ENCODE data around the gene MECP2. TPM values are rescaled to one million over a fixed set of nuclear protein-coding genes. Genes with fewer than 3 reads are reported as not detected.
A peak's percentile ranks its signal among the peaks of the same experiment; 100 is the strongest.

The MECP2 gene
- total RNA-seq, 1 experiment from 2014 or later: 48.3 TPM

DNA sequence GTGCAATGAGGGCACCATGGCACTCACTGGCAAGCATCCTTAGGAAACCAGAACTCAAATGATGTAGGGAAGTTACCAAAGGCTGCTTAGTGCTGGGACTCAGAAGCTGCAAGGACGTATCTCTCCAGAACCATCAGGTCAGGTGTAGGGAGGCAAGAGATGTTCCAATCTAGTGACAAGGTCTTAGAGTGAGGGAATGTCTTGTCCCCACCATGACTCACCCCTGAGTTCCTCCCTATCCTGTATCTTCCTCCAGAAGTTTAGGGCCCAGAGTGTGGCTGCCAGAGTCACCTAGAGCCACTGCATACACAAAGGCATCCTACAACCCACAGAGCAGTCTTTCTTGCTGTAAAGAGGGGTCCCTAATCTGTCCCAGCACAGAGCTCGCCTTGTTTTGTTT, 63.7 kb downstream of the MECP2 start:
- DNase-seq (ENCODE audit: low spot score): no peak

DNA sequence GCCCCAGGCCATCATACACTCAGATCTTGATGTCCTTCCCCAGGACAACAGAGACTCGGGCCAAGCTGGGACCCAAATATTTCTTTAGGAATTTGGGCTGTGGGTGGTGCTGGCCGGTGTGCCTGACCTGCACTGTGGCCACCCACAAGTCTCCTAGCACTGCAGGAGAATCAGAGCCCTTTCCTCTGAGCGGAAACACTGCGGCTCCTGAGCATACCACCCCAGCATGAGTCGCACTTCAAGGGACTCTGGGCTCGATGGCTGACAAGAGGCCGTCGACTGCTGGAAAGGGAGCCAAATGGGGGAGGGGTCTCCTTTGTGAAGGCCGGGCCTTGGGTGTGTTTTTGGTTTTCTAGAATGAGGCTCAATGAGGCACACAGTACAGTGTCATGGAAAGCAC, 64.9 kb downstream of the MECP2 start:
- no peak for DNase-seq (ENCODE audit: low spot score)

DNA sequence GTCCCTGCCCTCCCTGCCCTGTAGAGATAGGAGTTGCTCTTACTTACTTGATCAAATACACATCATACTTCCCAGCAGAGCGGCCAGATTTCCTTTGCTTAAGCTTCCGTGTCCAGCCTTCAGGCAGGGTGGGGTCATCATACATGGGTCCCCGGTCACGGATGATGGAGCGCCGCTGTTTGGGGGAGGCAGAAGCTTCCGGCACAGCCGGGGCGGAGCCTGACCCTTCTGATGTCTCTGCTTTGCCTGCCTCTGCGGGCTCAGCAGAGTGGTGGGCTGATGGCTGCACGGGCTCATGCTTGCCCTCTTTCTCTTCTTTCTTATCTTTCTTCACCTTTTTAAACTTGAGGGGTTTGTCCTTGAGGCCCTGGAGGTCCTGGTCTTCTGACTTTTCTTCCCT, 65.4 kb downstream of the MECP2 start:
- no peak for DNase-seq (ENCODE audit: low spot score)

DNA sequence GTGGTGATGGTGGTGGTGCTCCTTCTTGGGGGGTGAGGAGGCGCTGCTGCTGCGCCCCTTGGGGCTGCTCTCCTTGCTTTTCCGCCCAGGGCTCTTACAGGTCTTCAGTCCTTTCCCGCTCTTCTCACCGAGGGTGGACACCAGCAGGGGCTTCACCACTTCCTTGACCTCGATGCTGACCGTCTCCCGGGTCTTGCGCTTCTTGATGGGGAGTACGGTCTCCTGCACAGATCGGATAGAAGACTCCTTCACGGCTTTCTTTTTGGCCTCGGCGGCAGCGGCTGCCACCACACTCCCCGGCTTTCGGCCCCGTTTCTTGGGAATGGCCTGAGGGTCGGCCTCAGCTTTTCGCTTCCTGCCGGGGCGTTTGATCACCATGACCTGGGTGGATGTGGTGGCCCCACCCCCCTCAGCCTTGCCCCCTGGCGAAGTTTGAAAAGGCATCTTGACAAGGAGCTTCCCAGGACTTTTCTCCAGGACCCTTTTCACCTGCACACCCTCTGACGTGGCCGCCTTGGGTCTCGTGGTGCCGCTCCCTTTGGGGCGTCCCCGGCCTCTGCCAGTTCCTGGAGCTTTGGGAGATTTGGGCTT, 66.7 kb downstream of the MECP2 start:
- no peak for DNase-seq (ENCODE audit: low spot score)

DNA sequence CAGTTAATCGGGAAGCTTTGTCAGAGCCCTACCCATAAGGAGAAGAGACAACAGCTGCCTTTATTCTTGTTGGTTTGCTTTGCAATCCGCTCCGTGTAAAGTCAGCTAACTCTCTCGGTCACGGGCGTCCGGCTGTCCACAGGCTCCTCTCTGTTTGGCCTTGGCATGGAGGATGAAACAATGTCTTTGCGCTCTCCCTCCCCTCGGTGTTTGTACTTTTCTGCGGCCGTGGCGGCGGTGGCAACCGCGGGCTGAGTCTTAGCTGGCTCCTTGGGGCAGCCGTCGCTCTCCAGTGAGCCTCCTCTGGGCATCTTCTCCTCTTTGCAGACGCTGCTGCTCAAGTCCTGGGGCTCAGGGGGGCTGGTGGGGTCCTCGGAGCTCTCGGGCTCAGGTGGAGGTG, 67.3 kb downstream of the MECP2 start:
- no peak for DNase-seq (ENCODE audit: low spot score)

DNA sequence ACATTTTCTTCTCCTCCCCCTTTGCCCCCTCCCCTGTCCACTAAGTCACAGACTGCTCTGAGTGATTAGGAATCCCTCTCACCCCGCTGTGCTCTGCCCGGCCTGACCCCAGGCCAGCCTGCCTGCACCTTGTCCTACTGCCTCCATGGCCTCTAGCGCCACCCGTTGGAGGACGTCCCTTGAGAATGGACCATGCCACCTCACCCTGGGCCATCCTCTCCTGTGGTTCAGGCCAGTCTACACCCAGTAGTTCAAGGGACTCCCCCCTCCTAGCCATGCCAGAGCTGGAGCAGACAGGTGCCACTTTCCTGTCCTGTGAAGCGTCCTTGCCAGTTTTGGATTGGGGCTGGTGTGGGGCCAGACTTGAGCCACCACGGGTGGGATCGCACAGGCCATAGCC, 68.1 kb downstream of the MECP2 start:
- DNase-seq (ENCODE audit: low spot score): no peak

DNA sequence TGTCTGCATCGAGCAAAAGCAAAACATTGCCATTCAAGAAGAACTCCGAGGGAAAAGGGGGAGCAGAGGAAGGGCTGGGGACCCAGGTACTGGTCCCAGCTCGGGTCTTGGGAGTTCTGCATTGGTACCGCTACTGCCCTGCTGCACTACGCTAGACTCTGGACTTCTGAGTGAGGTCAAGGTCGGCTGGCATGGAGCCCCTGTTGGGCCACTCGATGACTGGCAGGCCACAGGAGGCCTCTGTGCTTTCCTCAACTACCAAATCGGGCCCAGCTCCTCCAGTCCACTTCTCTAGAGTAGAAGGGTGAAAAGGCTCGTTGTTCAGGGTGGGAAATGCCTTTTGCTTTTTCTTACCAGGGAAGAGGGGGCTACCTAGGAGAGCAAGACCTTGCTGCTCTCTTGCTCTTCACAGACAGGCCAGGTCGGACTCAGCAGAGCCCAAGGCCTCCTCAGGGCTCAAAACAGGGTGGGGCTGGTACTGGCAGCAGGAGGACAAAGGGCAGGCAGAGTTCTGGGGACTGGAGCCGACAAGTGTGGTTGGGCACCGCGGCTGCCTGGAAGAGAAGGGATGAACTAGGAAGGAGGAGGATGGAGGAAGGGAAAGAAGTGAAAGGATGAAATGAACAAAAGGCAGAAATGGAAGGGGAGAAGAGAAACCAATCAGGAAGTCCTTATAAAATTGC, 68.9 kb downstream of the MECP2 start:
- DNase-seq (ENCODE audit: low spot score): no peak

DNA sequence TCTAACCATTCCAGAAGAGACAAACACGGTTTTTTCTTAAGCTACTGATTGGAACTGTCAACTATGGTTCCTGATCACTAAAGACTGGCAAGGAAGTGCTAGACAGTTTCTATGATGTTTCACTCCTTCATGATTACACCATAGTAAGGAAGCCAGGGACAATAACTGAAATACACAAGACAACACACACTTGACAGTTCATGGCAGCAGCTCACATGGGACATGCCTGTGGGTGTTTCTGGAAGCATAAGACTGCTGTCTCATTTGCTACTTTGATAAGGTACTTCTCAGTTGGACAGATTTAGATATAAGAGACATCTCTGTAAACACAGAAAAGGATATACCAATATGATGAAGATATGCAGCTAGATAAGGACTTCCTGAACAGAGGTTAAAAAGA, 69.5 kb downstream of the MECP2 start:
- no peak for DNase-seq (ENCODE audit: low spot score)

DNA sequence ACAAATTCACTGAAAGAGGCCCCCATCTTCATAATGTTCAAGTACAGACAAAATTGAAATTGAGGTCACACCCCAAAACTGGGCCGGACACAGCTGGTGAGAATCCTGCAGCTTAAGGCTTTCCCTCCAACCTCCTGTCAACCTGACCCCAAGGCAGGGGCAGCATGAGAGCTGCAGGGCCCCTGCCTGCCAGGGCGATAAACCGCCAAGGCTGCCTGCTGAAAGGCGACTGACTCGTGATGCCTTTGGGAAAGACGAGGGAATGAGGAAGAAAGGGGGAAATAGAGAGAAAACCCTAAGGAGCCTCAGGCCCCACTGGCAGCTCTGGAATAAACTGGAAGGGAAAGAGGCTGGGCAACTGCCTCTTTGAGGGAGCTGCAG, 70.5 kb downstream of the MECP2 start:
- DNase-seq (ENCODE audit: low spot score): no peak

DNA sequence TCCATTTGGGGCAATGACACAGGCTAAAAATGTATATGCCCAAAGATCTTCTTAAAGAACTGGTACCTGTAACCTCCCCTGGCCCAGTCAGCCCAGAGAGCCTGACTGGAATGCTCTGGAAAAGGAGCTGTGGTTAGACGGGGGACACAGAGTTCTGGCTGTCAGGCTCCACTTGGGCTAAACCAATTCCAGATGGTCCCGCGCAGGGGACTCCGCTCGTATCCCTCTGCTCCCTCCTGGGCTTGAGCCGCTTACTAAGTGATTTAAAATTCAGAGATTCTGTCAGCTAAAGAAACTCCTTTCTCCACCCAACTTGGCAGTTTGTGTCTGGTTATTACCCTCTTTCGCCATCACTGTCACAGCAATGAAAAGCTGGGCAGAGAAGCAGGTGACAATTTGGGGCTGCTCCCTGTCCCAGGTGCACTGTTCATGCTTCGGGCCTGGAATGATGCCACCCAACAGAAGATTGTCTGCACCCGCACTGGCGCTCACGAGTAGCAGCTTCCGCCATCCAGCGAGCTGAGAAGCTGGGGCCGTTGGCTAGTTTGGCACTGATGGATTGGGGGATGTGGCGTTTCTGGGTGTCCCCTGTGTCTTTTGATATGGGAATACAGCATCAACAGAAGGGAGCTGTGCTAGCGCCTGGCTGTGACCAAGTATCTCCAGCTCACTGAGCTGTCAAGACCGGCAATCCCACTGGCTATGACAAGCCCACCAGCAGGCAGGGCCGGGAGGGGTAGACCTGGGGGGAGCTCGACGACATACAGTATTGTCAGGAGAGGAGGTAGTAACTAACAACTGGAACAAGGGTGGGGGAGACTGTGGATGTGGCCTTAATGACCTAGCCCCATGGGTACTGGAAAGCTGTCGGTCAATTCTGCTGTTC, 71.1 kb downstream of the MECP2 start:
- no peak for DNase-seq (ENCODE audit: low spot score)

DNA sequence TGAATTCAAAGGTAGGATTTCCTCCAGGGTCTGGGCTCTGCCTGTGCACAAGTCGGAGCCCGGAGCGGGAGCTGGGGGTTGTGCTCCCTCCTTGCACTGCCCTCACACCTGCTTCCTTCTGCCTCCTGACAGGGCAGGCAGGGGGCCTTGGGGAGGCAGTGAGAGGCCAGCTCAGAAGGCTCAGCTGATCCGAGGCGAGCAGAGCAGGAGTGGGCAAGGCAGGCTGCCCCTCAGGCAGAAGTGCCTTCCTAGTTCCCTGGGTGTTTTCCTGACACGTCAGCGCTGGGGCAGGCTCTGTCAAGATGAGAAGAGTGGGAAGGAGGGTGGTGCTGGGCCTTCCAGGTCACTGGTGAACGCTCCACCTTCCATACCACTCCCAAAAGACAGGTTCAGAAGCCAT, 72.3 kb downstream of the MECP2 start:
- DNase-seq (ENCODE audit: low spot score): no peak

DNA sequence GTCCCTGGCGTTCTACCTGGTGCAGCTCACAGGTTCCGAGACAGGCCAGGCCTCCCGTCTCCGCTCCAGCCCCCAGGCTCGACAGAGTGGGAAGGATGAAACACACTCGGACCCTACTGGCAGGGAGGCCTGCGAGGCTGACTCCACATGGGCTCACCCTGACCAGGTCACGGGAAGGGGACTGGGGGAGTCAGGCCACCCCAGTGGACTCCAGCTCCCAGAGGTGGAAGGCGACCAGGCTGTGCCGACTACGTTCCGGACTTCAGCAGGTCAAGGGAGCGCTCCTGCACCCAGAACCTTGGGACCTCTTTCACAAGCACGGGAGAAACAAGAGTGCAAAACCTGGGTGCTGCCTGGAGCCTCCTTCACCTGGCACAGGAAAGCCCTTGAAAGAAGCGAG, 73.2 kb downstream of the MECP2 start:
- DNase-seq (ENCODE audit: low spot score): no peak

DNA sequence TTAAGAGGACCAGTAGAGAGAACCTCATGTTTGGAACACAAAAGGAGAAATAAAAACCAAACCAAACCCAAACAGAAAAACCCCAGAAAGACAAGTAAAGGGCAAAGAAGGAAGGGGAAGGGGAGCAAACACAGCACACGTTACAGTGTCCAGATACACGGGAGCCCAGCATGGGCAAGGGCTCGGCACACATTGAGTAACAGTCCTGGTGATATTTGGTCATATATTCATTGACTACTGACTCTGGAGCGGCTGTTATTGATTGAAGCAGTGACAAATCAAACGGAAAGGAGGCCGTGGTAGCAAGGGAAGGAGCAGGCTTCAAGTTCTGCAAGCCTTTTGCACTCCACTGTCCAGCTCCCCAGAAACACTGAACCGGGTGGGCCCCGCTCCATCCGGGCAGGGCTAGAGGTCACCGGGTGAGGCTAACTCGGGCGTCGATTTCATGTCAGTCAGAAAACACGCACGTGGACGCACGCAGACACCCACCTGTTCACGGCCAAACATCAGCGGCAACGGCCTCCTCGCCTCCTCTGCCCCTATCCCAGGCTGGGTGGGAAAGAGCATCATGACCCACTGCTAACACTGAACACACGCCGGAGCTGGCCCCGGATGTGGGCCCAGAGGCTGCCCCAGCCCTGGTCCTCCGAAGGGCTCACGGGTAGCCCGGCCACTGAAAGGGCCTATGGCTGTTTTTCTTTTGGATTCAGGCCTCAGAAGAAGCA, 74.1 kb downstream of the MECP2 start:
- DNase-seq (ENCODE audit: low spot score): no peak

DNA sequence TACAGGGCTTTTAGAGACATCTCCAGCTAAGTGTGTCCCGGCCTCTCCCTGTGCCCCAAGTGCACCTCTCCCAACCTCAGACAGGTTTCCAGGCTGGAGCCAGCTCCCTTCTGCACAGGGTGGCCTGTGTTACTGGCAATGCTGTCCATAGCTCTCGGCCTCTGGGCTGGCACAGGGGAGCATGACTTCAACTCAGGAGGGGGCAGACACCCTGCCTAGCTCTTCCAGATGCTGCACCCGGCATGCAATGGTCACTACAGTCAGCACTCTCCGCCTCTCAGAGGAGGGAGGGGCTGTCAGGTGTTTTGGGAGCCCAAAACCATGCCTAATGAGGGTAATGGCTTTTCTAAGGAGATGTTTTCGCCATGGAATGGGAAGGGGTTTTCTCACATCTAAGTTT, 75.4 kb downstream of the MECP2 start:
- DNase-seq (ENCODE audit: low spot score): peak; percentile 28

DNA sequence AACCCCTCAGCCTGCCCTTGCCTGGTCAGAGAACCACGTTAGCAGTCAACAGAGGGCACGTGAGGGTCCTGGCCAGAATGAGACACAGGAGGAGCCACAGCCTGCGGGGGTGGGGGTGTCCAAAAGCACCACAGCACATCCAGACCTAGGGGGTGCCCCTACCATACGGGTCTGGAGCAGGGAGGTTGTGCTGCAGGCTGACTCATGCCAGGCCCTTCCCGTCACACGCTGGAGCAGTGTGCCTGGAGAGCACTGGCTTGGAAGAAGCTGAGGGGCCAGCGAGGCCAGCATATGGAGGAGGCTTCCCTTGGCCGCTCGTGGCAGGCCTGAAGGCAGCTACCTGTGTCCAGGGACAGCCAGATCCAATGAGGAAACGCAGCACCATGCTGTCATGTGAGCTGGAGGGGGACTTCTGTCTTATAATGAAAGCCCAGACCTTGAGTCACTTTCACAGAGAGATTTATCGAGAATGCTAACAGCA, 76.3 kb downstream of the MECP2 start:
- peak; percentile 65 for DNase-seq (ENCODE audit: low spot score)

DNA sequence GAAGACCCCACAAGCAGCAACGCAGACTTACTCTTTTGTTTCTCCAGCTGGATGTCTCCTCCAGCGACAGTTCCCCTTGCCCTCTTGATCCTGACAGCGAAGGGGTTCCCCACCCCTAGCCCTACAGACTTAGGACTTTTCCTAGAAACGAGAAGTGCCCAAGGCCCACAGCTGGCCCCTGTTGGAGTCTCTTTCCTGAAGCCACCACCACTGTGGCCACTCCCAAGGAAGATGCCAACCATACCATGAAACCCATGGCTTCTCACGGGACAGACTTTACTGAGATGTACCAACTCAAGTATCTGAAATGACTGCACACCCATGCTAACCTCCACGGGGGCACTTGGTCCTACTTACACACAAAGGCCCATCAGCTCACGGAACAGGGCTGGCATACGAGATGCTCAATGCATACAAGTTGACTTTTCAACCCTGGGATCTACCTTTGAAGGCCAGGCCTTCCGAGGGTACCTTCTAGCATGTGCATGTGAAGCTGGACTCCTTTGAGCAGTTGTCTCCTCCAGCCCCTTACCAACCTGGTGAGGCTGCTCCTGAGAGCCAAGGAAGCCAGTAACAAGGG, 76.9 kb downstream of the MECP2 start:
- DNase-seq (ENCODE audit: low spot score): peak; percentile 13

DNA sequence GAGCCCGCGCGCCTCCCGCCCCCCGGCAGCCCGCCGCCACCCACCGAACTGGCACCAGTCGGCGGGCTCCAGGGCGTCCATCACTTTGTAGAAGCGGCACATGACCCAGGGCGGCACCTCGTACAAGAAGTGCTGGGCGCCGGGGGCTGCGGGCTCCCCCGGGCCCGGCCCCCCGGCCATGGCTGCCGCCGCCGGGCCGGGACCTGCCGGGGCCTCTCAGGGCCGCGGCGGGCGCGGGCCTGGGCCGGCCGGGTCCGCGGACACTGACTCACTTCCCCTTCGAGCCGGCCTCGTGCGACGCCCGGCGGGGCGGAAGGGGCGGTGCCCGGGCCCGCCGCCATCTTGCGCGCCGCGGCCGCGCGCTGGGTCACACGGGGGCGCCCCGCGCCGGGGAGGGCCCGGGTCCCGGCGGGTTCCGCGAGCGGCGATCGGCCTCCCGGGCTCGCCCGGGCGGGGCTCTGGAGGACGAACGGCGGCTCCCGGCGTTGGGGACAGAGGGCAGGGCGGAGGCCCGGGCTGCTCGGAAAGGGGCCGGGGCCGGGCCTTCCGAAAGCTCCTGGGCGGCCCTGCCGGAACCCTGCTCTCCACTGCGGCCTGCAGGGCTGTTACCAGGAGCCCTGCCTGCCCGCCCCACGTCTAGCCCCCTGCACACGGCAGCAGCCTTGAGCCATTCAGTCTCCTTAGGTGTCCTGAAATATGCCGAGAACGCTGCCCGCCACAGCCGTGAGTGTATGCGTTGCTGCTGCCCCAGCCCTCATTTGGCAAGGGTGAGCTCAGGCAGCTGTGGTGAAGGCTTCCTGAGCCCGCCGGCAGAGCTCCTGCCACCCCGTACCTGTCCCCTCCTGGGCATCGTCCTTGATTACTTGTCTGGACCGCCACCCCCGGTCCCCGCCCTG, 77.6 kb downstream of the MECP2 start, which contains the start of gene IRAK1:
IRAK1 (minus strand) TSS at position 270 of the 896 bp plus-strand sequence; CDS start at position 180, 90 bp downstream.
- peak; percentile 33 for DNase-seq (ENCODE audit: low spot score)

DNA sequence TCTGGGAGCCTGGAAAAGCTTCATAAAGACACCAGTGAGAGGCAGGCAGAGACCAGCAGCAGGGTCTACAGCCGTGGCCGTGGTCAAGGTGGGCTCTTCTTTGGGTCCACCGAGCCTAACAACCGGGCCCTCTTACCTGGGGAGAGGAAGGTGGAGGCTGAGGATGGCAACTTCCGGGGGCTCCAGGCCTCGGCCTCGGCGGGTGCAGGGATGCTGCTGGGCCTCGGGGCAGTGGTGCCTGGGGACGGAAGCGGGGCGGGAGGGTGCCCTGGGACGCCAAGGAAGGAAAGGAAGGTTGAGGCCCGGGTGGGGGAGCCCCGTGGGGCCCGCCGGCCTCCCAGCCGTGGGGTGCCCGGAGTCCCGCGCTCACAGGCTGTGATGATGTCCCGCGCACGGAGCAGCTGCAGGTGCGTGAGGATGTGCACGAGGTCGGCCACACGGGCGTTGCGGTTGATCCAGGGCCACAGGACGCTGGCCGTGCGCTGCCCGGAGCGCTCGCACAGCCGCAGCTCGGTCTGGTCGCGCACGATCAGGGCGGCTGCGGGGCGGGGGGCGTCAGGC, 78.4 kb downstream of the MECP2 start:
- DNase-seq (ENCODE audit: low spot score): no peak

DNA sequence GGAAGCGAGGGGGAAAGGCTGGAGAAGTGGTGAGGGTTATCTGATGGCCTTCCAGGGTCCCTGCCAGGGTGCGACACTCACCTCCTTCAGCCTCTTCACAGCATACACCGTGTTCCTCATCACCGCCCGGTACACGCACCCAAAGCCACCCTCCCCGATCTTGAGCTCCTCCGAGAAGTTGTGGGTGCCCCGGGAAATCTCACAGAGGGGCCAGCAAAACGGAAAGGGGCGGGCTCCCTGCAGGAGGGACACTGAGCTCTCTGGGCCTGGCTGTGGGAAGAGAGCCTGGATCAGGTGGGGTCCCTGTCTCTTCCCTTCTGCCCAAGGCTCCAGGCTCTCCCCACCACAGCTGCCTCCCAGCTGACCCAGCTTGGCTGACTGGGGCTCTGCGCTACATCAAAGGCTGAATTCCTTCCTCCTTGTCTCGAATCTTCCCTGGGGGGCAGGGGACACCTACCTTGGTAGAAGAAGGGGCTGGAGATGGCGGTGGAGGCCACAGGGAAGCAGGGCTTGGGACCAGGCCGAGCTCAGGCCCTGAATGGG, 78.9 kb downstream of the MECP2 start:
- no peak for DNase-seq (ENCODE audit: low spot score)

All from A172 (cell line).